Lung (tissue), 12 donors: ENCODE data around the gene TCF12. TPM values are rescaled to one million over a fixed set of nuclear protein-coding genes. Genes with fewer than 3 reads are reported as not detected.

Source experiments
- ATAC-seq: fragments of 200-7000 bp; cut with Tn5 transposase; one replicate; pipeline ENCODE4 v1.9.1; 2020; ENCODE audit warnings: moderate number of reproducible peaks; ENCODE audit not compliant: insufficient read depth, low FRiP score
- DNase-seq, 3 donors: peaks; one replicate each; pipeline ENCODE4 v3.0.0-alpha.2; 2013 to 2017
- H3K27ac ChIP-seq, 2 donors: one replicate each; pipeline ENCODE4 v1.5.1; 2013; ENCODE audit warnings: mild to moderate bottlenecking in 2 of 2, moderate library complexity in 2 of 2, control low read depth in 1 of 2, inconsistent platforms in 1 of 2, low read depth in 1 of 2, low read length in 1 of 2
- H3K27me3 ChIP-seq, 3 donors: one replicate each; pipeline ENCODE4 v1.5.1; 2013; ENCODE audit warnings: low read length in 2 of 3; ENCODE audit not compliant: control insufficient read depth in 3 of 3, insufficient read depth in 3 of 3
- H3K36me3 ChIP-seq, 4 donors: one replicate each; pipeline ENCODE4 v1.5.1; 2013; ENCODE audit warnings: low read length in 4 of 4, mild to moderate bottlenecking in 1 of 4, moderate library complexity in 1 of 4; ENCODE audit not compliant: control insufficient read depth in 4 of 4, insufficient read depth in 4 of 4
- H3K4me1 ChIP-seq, 5 donors: one replicate each; pipeline ENCODE4 v1.5.1; 2013; ENCODE audit warnings: low read length in 5 of 5, mild to moderate bottlenecking in 2 of 5, moderate library complexity in 1 of 5; ENCODE audit not compliant: control insufficient read depth in 5 of 5, insufficient read depth in 5 of 5
- H3K4me3 ChIP-seq: one replicate; pipeline ENCODE4 v1.5.1; 2013; ENCODE audit warnings: mild to moderate bottlenecking, control low read depth, moderate library complexity
- H3K9ac ChIP-seq, 2 donors: one replicate each; pipeline ENCODE4 v1.5.1; 2013; ENCODE audit warnings: low read length in 2 of 2, control low read depth in 1 of 2; ENCODE audit not compliant: insufficient read depth in 1 of 2
- H3K9me3 ChIP-seq, 4 donors: one replicate each; pipeline ENCODE4 v1.5.1; 2013; ENCODE audit warnings: low read length in 3 of 4, mild to moderate bottlenecking in 1 of 4, moderate library complexity in 1 of 4; ENCODE audit not compliant: control insufficient read depth in 4 of 4, insufficient read depth in 3 of 4
- WGBS, 2 donors: extraction: QIAGEN DNeasy Blood & Tissue Kit; methylation state at CpG; one replicate each; pipeline ENCODE4 v1.1.7; 2013; 5-methylcytosine and 5-hydroxymethylcytosine counted together
- polyA plus RNA-seq, 2 donors: library from polyadenylated mRNA; stranded (reverse); fragments of 200-250 nt; gene quantifications; one replicate each; pipeline ENCODE4 v1.2.1, GENCODE V29; 2013
- total RNA-seq, 2 donors: library from RNA; depleted of rRNA in 1 of 2; stranded (reverse); fragments of >200 nt in 1 of 2; gene quantifications; one replicate each; pipeline ENCODE4 v1.2.1, GENCODE V29; 2014 to 2021
- TF ChIP-seq, protein P1 (sequence below): IDR thresholded peaks from 2 replicates; pipeline ENCODE4 v1.5.1; 2012; ENCODE audit warnings: mild to moderate bottlenecking; ENCODE audit errors: control extremely low read depth, extremely low read depth
- donor health status: control.
- donor health status: control.
- donor health status: Bipolar disorder and iron deficiency.
- donor health status: healthy.
- donor health status: DM: yes; HTN: yes; CAD: no.

TCF12 gene
- total and polyA plus RNA-seq, 4 donors: 9.6 to 314 (median 56.3) TPM

DNA sequence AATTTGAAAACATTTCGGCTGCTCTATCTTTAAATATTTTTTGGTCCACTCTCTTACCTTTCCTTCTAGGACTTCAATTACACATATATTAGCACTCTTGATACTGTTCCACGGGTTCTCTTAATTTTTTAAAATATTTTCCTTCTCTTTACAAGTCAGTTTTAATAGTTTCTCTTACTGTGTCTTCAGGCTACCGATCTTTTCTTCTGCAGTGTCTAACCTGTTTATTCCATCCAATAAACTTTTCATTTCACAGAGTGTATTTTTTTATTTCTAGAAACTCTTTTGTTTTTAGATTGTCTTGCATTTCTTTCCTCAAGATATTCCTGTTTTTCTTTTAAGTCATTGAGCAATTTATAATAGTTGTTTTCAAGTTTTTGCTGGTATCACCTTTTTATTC, 27.7 kb downstream of the TCF12 start:
- ATAC-seq (no peak), DNase-seq (no peak)
- H3K4me3 ChIP-seq: no peak overlapping the region
- H3K27me3 ChIP-seq: no peaks in the 10 kb centered on the region
- peaks cover 0 to 13% (median 0%) of the 10 kb centered on the region in 5 donors for H3K4me1 ChIP-seq
- peaks cover 0 to 4% (median 3%) of the 10 kb centered on the region in 4 donors for H3K36me3 ChIP-seq
- 96 to 99% methylated on average over 3 of the region's 3 CpGs for WGBS, 2 donors
- no peak overlapping the region for H3K9ac ChIP-seq
- peaks cover 0 to 5% (median 0%) of the 10 kb centered on the region in 4 donors for H3K9me3 ChIP-seq
- H3K27ac ChIP-seq: no peak overlapping the region
- TF ChIP-seq, protein P1, sequence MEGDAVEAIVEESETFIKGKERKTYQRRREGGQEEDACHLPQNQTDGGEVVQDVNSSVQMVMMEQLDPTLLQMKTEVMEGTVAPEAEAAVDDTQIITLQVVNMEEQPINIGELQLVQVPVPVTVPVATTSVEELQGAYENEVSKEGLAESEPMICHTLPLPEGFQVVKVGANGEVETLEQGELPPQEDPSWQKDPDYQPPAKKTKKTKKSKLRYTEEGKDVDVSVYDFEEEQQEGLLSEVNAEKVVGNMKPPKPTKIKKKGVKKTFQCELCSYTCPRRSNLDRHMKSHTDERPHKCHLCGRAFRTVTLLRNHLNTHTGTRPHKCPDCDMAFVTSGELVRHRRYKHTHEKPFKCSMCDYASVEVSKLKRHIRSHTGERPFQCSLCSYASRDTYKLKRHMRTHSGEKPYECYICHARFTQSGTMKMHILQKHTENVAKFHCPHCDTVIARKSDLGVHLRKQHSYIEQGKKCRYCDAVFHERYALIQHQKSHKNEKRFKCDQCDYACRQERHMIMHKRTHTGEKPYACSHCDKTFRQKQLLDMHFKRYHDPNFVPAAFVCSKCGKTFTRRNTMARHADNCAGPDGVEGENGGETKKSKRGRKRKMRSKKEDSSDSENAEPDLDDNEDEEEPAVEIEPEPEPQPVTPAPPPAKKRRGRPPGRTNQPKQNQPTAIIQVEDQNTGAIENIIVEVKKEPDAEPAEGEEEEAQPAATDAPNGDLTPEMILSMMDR: no peak

DNA sequence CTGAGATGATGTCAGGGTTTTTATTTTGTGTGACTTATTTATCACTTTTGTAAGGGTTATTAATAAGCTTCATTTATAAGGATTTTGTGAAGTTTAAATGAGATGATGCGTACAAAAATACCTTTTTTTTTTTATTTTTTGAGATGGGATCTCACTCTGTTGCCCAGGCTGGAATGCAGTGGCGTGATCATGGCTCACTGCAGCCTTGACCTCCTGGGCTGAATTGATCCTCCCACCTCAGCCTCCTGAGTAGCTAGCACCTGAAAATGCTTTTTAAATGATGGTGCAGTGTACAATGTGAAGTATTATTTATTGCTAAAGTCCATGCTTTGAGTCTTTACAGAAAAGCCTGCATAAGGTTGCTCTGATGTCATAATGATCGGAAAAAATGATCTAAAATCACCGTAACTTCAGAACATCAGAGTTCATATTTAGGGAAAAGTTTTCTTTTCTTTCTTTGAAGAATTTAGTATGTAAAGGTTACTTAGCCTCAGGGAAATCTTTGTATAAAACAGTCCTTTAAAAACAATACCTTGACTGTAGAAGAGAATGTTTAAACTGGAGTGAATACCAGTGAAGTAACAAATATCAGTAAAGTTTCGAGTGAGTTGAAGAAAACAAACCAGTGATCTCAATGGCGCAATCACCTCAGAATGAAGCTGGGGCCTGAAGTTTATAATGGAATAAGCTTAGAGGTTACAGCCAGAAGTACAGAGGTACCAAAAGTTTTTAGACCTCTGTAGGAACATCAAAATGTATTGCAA, 29.7 kb downstream of the TCF12 start:
- Histone ChIP-seq H3K9ac (no peak overlapping the region), H3K4me3 (no peak overlapping the region), H3K9me3 (peaks cover 0 to 5% (median 0%) of the 10 kb centered on the region in 4 donors), H3K27ac (no peak overlapping the region), H3K4me1 (peaks cover 0 to 13% (median 0%) of the 10 kb centered on the region in 5 donors), H3K36me3 (peaks cover 0 to 6% (median 3%) of the 10 kb centered on the region in 4 donors), H3K27me3 (no peaks in the 10 kb centered on the region)
- DNase-seq (no peak), ATAC-seq (no peak)
- TF ChIP-seq, protein P1: no peak
- WGBS, 2 donors: 87 to 89% methylated on average over 6 of the region's 6 CpGs

DNA sequence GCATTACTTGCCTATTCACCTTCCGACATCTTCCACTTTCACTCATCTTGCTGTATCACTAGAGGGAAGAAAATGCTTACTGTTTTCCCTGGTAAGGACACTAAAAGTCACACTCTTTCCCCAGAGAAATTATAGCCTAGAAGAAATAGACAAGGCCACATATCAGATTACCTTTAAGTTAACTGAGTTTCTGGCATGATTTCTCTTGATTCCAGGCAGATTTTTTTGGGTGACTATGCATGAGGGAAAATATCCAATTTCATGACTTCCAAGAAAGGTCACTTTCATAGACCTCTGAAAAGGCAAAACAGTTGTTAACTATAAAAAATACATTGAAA, 30.3 kb downstream of the TCF12 start:
- Histone ChIP-seq H3K27ac (no peak overlapping the region), H3K9me3 (peaks cover 0 to 5% (median 0%) of the 10 kb centered on the region in 4 donors), H3K4me3 (no peak overlapping the region), H3K36me3 (peaks cover 0 to 6% (median 3%) of the 10 kb centered on the region in 4 donors), H3K9ac (no peak overlapping the region), H3K4me1 (peaks cover 0 to 13% (median 0%) of the 10 kb centered on the region in 5 donors), H3K27me3 (no peaks in the 10 kb centered on the region)
- DNase-seq (no peak), ATAC-seq (no peak)
- TF ChIP-seq, protein P1: no peak
- 88 to 95% methylated on average over 1 of the region's 1 CpG for WGBS, 2 donors
